GM21390 (cell line): Measurements from ENCODE around the gene GRB10.

Experiments
- ATAC-seq: cut with Tn5 transposase; IDR thresholded peaks from one replicate; pipeline ENCODE4 v1.9.1; 2021; ENCODE audit not compliant: unreplicated experiment

The GRB10 gene

GRCh38 chr7:50614721-50615518 is 167.8 kb downstream of the GRB10 start:
- no peak for ATAC-seq

DNA sequence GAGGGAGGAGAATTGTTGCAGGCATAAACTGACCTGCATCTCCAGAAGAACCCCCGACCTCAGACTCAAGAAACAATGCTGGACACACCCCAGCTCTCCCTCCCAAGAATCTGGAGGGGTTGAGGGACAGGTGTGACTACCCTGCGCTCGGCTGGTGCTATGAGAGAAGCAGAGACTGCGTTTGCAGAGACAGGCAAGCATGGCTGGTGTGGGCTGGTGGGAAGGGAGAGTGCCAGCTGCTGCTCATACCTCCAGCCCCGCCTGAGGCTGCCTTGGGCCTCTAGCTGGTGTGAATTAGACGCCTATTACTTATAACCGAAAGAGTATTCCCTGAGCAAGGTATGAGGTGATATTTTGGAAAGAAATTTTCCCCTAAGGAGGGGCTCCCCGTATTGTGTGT is 169.2 kb downstream of the GRB10 start:
- ATAC-seq, result no peak

DNA sequence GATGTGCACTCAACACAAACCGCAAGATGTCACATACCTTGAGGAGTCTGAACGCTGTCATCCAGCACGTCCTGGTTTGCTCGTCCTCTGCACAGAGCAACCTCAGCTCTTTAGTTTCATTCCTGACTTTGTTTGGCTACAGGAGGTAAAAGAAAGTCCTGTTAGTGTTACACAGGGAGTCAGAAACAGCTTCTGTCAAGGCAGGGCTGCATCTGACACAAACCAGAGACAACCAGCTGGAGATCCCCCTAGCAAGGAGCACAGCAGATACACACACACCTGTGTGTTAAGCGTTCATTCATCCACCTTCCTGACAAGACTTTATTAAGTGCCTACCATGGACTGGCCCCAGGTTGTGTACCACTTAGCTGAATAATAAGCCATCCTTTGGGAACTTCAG is 170.0 kb downstream of the GRB10 start:
- no peak for ATAC-seq

- peak; percentile 61 for ATAC-seq
Measured at GRCh38 chr7:50610521-50611277, 172.0 kb downstream of the GRB10 start.

DNA sequence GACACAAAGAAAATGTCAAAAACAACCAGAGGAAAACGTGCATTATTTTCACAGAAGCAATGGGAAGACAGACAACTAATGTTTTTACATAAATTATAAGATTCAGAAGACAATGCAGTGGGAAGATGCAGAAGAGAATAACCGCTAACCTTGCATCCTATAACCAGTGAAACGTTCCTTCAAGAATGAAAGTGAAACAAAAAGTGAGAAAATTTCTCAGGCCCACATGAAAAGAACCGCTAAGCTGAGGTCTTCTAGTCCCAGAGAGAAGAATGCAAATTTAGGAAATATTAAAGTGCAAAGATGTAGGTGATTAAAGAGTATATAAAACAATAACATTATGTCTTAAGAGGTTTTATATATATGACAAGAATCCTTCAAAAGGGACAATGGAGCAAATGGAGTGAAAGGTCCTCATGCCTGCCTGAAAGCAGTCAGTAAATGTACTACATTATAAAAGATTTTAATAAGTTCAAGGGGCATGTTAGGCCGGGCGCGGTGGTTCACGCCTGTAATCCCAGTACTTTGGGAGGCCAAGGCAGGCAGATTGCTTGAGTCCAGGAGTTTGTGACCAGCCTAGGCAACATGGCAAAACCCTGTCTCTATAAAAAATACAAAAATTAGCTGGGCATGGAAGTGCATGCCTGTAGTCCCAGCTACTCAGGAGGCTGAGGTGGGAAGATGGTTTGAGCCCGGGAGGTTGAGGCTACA is 174.3 kb downstream of the GRB10 start:
- ATAC-seq, result no peak

GRCh38 chr7:50607524-50608125 is 175.1 kb downstream of the GRB10 start:
- no peak for ATAC-seq

DNA sequence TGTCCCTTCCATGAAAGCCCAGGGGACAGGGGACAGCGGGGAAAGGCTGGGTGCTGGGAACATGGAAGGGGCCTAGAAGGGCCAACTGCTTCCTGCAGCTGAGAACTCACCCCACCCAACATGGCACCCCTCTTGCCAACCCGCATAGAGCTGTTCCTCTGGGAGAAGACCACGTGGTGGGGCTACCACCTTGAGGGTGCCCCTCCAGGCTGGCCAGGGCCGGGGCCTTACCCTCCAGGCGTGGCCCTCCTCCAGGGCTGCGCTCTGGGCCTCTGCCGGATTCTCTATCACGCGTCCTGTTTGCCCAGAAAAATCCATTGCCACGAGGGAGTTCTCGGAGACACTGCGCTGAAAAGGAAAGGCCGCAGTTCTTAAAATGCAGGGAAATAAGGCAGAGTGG is 177.6 kb downstream of the GRB10 start:
- no peak for ATAC-seq

GRCh38 chr7:50603287-50603686 is 179.4 kb downstream of the GRB10 start:
- no peak for ATAC-seq

DNA sequence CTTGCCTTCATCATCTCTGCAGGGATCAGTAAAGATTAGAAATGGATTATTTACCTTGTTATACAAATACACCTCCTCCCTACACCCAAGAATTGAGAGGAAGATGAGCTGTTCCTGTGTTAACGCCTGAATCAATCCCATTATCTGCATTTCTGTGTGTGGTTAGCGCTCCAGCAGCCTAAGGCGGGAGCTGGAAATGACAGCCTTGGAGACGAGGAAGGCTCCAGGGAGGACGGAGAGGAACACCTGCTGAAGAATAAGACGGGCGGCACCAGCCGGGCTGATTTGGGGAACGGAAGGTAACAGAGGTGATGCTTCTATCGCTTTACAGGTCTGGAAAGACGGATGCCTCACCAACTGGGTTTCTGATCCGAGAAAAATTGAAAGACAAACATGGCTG is 183.3 kb downstream of the GRB10 start:
- ATAC-seq, result no peak

- no peak for ATAC-seq
Measured at GRCh38 chr7:50598460-50599343, 184.0 kb downstream of the GRB10 start.

DNA sequence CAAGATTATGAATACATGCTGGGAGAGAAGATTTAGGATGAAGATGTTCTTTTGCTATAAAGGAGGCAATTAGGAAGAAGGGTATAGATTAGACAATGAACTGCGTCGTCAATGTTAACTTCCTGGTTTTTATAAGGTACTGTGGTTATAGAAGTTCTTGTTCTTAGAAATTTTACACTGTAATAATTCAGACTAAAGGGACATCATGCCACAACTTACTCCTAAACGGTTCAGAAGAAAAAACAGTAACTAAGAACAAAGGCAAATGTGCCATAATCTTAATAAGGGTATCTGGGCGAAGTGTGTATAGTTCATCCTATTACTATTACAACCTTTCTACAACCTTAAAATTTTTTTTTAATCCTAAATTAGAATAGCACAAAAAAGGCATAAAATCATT is 186.2 kb downstream of the GRB10 start:
- ATAC-seq, result no peak

DNA sequence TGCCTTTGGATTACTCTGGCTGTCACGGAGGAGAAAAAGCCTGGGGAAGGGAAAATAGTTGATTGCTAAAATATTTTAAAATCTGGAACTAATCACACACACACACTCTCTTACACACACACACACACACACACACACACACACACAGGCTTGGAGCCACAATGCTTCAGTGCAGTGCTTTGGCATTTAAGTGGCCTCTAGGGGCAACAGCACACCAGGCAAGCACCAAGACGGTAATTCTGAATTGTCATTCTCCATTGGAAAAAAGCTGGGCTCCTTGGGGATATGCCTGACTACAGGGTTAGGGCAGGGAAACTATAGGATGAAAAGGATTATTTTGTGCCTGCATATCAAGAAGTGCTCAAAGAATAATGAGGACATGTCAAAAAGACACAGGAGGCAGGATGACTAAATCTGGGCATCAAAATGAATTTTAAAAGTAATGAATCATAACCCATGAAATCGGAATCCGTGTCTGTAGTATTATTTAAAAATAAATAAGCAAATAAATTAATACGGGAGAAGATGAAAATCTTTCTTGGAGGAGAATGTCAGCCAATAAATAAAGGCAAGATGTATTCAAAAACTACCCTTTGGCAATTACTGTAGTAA is 187.1 kb downstream of the GRB10 start:
- peak; percentile 39 for ATAC-seq

DNA sequence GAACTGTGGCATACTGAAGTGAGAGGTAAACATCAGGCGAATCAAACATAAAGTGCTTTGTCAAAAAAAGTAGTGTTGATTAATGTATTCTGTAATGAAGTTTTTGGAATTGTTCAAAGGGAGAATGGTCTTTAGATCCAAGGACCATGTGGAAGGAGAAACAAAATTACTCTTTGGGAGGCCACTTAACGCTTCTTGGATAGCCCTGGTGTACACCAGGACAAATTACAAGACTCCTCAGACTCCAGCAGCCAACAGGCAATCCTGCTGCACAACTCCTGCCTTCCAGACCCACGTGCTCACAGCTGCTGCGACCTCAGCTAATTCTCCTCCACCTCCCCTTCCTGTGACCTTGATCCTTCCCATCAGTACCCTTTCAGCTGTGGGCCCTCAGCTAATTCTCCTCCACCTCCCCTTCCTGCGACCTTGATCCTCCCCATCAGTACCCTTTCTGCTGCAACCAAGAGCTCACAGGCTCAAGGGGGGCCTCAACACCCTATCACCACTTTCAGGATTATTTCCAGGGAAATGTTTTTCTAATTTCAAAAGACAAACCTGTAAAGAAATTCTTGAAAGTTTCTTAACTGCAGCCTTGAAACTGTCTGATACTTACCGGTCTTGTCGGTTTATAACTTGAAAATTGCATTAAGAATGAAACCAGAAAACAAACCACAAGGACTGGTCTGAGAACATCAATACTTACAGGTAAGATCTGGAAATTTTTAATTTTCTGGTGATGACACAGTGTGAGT is 187.8 kb downstream of the GRB10 start:
- peak; percentile 42 for ATAC-seq

- no peak for ATAC-seq
Measured at GRCh38 chr7:50594136-50594535, 188.6 kb downstream of the GRB10 start.

- ATAC-seq, result no peak
Measured at GRCh38 chr7:50592940-50593339, 189.8 kb downstream of the GRB10 start.

DNA sequence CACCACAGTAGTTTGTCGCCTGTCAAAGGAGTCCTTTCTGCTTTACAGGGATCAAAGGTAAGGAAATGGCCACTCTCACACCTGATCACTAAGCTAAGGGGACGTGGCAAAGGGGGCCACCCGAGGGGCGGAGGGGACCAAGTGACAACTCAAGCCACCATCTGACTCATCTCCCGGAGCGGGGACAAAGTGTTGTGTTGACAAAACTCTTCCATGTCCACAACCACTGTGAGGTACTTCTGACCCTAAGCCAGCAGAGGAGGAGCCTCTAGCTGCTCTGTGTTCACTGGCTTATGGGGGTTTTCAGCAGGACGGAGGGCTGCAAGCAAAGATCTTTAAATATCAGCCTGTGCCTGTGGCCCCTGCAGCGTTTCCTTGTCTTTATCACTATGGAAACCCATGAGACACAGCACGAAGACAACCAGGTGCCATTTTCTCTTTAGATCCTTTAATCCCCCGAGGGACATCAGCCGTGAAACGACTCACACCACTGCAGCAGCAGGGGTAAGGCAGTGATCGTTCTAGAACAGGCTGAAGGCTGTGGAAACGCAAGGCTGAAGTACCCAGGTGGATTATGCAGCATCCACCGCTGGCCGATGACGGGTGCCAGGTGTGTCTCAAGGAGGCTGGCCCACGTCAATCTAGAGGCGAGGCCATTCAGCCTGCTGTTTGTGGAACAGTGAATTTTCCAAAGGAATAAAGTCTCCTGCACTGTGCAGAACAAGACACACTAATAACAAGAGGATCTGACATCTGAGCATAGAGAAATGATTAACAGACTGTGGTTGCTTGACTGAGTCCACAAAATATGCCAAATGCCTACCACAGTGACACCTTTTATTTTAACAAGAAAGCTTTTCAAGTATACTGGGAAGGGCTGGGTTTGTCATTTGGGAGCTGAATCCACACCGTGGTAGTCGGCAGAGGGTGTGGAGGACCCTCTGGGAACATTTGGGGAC is 190.9 kb downstream of the GRB10 start:
- ATAC-seq, result peak; percentile 47

GRCh38 chr7:50591098-50591479 is 191.6 kb downstream of the GRB10 start:
- no peak for ATAC-seq

DNA sequence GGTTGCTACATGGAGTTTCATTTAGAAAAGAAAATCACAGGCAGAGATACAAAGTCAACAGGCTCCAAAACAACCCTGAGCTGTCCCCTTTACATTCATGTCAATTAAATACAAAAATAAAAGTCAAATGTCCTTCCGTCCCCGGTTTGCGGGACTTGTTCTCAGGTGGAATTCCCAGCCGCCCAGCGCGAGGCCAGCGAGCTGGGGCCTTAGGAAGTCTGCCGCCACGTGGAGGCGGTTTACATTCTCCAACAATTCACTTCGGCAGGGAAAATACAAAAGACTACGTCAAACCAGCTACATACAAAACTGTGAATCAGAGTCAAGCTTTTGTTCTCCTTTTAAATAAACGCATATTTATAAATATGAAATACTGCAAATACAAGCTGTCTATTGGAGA is 192.2 kb downstream of the GRB10 start:
- ATAC-seq, result no peak
